ENCODE results near the gene JAG2.

DNA sequence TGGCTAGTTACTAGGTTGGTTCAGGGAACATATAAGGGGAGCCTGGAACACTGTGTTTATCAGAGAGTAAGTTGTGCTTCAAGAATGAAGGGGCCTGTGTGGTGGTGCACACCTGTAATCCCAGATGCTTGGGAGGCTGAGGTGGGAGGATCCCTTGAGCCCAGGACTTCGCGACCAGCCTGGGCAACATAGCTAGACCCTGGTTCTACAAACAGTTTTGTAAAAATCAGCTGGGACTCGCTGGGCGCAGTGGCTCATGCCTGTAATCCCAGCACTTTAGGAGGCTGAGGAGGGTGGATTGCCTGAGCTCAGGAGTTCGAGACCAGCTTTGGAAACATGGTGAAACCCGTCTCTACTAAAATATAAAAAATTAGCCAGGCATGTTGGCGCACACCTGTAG, 61.2 kb downstream of the JAG2 start:
- no peak for TF ChIP-seq EZH2phosphoT487 (conservative IDR thresholded peaks at IDR 0.05; ENCODE audit: low read length)
- TF ChIP-seq, protein P1, sequence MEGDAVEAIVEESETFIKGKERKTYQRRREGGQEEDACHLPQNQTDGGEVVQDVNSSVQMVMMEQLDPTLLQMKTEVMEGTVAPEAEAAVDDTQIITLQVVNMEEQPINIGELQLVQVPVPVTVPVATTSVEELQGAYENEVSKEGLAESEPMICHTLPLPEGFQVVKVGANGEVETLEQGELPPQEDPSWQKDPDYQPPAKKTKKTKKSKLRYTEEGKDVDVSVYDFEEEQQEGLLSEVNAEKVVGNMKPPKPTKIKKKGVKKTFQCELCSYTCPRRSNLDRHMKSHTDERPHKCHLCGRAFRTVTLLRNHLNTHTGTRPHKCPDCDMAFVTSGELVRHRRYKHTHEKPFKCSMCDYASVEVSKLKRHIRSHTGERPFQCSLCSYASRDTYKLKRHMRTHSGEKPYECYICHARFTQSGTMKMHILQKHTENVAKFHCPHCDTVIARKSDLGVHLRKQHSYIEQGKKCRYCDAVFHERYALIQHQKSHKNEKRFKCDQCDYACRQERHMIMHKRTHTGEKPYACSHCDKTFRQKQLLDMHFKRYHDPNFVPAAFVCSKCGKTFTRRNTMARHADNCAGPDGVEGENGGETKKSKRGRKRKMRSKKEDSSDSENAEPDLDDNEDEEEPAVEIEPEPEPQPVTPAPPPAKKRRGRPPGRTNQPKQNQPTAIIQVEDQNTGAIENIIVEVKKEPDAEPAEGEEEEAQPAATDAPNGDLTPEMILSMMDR (IDR thresholded peaks at IDR 0.05; ENCODE audit: insufficient read depth, low read length, poor library complexity, severe bottlenecking), result no peak
